GM21737 (cell line): ENCODE measurements around the gene DCDC2C.

Experiments used
- ATAC-seq: cut with Tn5 transposase; IDR thresholded peaks from one replicate; pipeline ENCODE4 v1.9.1; 2021; ENCODE audit warnings: mild to moderate bottlenecking, moderate library complexity; ENCODE audit not compliant: unreplicated experiment

Gene DCDC2C

GRCh38 chr2:3708576-3708975, 5.2 kb downstream of the DCDC2C start:
- ATAC-seq, result no peak

GRCh38 chr2:3709225-3709624, 5.8 kb downstream of the DCDC2C start:
- no peak for ATAC-seq

GRCh38 chr2:3712424-3712823, 9.0 kb downstream of the DCDC2C start:
- ATAC-seq, result no peak

- no peak for ATAC-seq
These were observed 9.6 kb downstream of the DCDC2C start for GRCh38 chr2:3712831-3713503.

- no peak for ATAC-seq
These were observed 15.3 kb downstream of the DCDC2C start for GRCh38 chr2:3718679-3719078.

GRCh38 chr2:3725002-3725401, 21.6 kb downstream of the DCDC2C start:
- no peak for ATAC-seq

DNA sequence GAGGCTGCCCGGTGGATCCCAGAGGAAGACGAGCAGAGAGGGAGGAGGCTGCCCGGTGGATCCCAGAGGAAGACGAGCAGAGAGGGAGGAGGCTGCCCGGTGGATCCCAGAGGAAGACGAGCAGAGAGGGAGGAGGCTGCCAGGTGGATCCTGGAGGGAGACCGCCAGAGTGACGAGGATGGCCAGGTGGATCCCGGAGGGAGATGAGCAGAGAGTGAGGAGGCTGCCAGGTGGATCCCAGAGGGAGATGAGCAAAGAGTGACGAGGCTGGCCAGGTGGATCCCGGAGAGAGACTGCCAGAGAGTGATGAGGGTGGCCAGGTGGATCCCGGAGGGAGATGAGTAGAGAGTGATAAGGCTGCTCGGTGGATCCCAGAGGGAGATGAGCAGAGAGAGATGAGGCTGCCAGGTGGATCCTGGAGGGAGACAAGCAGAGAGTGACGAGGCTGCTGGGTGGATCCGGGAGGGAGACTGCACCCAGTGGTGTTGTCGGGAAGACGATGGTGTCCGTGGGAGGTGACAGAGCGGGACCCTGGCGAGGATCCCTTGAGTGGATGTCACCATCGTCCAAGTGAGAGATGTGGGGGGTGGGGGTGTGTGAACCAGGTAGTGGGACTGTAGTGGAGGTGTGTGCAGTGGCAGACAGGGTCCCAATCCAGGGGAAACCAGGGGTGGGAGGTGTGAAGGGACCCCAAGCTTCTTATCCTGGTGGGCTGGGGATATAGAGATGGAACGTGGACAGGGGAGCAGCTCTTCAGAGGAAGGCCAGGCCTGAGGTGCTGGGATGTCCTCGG, 22.3 kb downstream of the DCDC2C start:
- ATAC-seq, result no peak

GRCh38 chr2:3726511-3726910, 23.1 kb downstream of the DCDC2C start:
- no peak for ATAC-seq

DNA sequence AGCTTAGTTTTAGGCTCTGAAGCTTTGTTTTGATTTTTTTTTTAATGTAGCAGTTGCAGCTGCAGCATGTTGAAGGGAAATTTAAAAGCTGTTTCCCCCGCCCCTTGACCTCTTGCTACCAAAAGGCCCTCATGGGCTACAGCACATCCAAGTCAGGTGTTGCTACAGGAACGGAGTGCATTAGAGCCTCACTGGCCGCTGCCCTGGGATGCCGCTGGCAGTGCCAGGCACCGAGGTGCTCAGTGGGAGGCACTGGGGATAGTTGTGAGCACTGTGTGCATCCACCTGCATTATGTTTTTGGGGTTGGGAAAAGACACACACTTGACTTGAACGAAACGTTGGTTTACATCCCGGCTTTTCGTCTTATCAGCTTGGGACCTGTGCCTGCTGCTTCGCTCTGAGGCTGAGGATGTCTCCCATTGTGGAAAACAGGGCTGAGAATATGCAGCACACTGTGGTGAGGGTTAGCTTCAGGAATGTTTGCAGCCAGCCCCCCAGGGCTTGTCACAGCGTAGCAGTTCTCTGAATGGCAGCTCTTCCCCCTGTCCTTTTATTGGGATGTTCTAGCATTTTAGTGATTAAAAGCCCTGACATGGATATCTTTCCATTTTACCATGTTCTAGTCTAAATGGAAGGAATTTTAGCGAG, 24.1 kb downstream of the DCDC2C start:
- no peak for ATAC-seq

DNA sequence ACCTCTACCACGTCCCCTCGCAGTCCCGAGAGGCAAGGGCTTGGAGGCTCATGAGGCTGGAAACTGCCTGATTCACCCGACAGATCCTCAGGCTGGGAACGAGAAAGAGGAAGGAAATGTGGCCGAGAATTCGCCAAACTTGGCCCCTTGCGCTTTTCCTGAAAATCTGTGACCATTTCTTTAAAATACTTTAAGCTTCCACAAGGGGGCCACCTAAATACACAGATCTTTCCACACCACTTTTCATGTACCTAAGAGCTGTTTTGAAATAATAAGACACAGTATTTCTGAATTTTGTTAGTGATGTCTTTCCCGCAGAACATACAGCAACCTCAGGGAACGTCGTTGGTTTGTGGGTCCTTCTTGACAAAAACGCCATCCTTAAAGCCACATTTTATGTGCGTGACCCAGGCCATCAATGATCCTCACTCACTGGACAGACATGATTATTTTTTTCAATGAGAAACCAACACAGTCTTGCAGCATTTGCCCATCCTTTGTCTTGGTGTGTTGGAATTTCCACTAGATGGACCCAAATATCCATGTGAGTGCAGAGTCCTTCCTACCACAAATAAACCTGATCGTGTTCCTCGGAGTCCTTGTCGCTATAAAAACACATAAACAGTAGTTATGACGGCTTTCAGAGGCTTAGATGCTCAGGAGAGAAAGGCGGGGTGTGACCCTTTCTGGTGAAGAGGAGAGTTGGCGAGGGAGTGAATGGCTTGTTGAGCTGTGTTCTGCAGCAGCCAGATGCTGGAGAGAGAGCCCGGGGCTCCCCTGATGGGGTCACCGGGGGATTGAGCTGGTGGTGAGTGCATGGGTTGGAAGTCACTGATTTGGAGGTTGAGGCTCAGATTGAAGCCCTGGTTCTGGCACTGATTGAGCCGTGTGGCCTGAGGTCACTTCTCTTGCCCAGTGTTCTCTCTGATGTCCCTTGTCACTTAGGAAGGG, 25.0 kb downstream of the DCDC2C start:
- ATAC-seq, result no peak

- ATAC-seq, result no peak
These were observed 25.7 kb downstream of the DCDC2C start for GRCh38 chr2:3729055-3729448.

GRCh38 chr2:3729786-3730185, 26.4 kb downstream of the DCDC2C start:
- ATAC-seq, result no peak

DNA sequence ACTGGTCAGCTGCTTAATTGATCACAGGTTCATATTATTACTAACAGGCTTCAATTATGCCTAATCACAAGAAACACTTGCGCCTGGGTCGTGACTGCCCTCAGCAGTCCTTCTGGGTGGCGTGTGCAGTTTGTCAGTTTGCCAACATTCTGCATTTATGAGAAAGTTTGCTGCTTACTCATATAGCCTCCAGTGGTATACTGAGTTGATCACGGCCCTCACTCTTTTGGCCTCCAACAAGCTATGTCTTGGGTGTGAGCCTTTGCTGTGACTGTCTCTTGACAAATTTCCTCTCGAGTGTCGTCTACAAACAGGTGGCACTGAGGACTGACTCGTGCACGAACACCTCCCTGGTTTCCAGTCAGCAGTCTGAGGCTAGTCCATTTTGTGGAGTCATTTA, 27.3 kb downstream of the DCDC2C start:
- no peak for ATAC-seq

- ATAC-seq, result no peak
These were observed 28.5 kb downstream of the DCDC2C start for GRCh38 chr2:3731829-3732228.

- ATAC-seq, result no peak
These were observed 32.7 kb downstream of the DCDC2C start for GRCh38 chr2:3736112-3736511.

DNA sequence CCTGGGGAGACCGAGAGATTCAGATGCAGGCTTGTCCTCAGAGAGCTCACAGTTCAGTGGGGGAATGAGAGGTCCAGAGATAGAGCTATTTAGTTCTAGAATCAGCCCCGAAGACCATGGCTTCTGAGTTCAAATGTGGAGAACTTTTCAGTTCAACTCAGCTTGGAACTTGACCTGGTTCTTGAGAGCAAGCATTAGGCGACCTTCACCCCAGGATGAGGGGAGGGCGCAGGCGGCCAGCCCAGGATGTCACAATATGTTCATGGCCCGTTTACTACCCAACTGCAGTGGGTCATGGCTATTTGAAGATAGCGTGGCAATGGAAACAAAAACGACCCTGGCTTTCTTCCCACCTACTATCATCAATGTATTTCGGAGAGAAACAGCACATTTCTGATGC, 33.8 kb downstream of the DCDC2C start:
- no peak for ATAC-seq

- no peak for ATAC-seq
These were observed 35.1 kb downstream of the DCDC2C start for GRCh38 chr2:3738454-3738853.

- ATAC-seq, result no peak
These were observed 35.9 kb downstream of the DCDC2C start for GRCh38 chr2:3739313-3739712.

DNA sequence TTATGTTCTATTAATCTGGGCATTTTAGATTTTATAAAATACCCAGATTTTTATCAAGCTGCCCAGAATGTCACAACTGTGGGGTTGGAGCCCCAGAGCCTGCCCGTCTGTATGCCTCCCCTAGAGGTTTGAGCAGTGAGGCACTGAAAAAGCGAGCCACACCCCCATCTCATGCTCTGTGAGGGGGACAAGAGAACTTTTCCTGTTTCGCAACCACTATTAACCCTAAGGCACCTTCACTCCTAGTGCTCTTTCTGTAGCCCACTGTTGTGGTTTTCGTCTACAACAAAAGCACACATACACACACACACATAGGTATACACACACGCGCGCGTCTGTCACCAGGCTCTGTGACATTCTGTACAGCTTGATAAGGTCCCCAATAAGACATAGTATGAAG, 38.0 kb downstream of the DCDC2C start:
- no peak for ATAC-seq

DNA sequence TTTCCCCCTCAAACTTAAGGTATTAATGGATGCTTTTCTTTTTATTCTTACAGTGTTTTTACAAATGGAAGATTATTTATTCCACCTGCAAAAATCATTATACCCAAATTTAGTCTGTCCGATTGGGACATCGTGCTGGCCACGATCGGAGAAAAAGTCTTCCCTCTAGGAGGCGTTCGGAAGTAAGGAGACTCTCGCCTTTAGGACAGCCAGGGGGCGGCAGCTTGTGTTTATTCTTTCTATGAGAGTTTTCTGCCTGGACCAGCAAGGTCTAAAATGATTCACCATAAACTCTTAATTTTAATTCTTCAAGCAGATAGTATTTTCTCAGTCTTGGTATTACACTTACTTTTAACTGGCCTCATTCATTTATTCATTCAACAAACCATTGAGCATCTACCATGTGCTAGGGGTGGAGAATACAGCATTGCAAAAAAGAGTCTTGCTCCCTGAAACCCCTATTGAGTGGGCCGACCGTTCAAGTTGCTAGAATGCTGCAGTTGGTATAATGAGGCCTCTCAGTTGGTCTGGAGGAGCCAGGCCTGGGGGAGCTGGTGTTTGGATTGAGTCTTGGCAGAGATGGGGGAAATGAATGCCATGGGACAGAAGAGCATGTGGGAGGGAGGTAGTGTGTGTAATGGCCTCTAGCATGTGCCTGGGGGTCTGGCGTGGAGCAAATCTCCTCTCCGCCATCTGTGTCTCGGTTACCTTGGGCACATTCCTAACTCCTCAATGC, 38.7 kb downstream of the DCDC2C start:
- ATAC-seq, result no peak
